Left ventricle myocardium inferior (tissue), 1 donor: ENCODE data around the gene POMP. TPM values are rescaled to one million over a fixed set of nuclear protein-coding genes. Genes with fewer than 3 reads are reported as not detected.
A peak's percentile ranks its signal among the peaks of the same experiment; 100 is the strongest.

Experiments
- DNase-seq: peaks from one replicate; pipeline ENCODE4 v3.0.0-alpha.2; 2020
- H3K27ac ChIP-seq: fragments of 200-600 bp; replicated peaks from 2 replicates; pipeline ENCODE4 v1.8.0; 2021
- H3K27me3 ChIP-seq: fragments of 200-600 bp; 2 replicates; pipeline ENCODE4 v1.8.0; 2021; ENCODE audit warnings: low read depth
- H3K36me3 ChIP-seq: fragments of 200-600 bp; 2 replicates; pipeline ENCODE4 v1.8.0; 2021
- H3K4me1 ChIP-seq: fragments of 200-600 bp; 2 replicates; pipeline ENCODE4 v1.8.0; 2021
- H3K4me3 ChIP-seq: fragments of 200-600 bp; 2 replicates; pipeline ENCODE4 v1.8.0; 2021; ENCODE audit warnings: mild to moderate bottlenecking, moderate library complexity
- H3K9me3 ChIP-seq: fragments of 200-600 bp; replicated peaks from 2 replicates; pipeline ENCODE4 v1.8.0; 2021
- CTCF ChIP-seq: fragments of 200-600 bp; IDR thresholded peaks from 2 replicates; pipeline ENCODE4 v1.8.0; 2021; ENCODE audit warnings: antibody characterized with exemption, mild to moderate bottlenecking, borderline replicate concordance
- intact Hi-C: fragments of 100-400 bp; cut with micrococcal nuclease; formaldehyde crosslinking; loops from one replicate; pipeline ENCODE4 v1.11.0; 2022
- total RNA-seq: library from RNA; stranded (reverse); fragmentation: NEBNext Ultra II Directional; extraction: Animal tissue kit (Norgen Biotek cat#: 25700); gene quantifications from one replicate; pipeline ENCODE4 v1.2.1, GENCODE V29; 2021
- donor health status: DM: no; HTN: yes; CAD: no; lungs with severe emphysema.

The POMP gene
- total RNA-seq, 1 donor from 2014 or later = 101 TPM

GRCh38 chr13:28630869-28631268, 28.1 kb upstream of the POMP start:
- intact Hi-C loops = loop anchor here (10.0 kb wide), 1 partner anchor 136 kb away; the partner anchor contains the start of gene FLT1
- H3K27ac ChIP-seq = no peak overlapping the region
- DNase-seq = no peak
- peaks cover 13% of the 10 kb centered on the region for H3K4me1 ChIP-seq
- no peaks in the 10 kb centered on the region for H3K36me3 ChIP-seq
- no peaks in the 10 kb centered on the region for H3K9me3 ChIP-seq
- no peak for TF ChIP-seq CTCF
- no peak overlapping the region for H3K4me3 ChIP-seq
- no peaks in the 10 kb centered on the region for H3K27me3 ChIP-seq

- peaks cover 13% of the 10 kb centered on the region for H3K4me1 ChIP-seq
- intact Hi-C loops = loop anchor here (10.0 kb wide), 1 partner anchor 137 kb away; the partner anchor contains the start of gene FLT1
- no peak for DNase-seq
- no peaks in the 10 kb centered on the region for H3K27me3 ChIP-seq
- H3K9me3 ChIP-seq = no peaks in the 10 kb centered on the region
- no peaks in the 10 kb centered on the region for H3K36me3 ChIP-seq
- no peak overlapping the region for H3K4me3 ChIP-seq
- TF ChIP-seq CTCF = no peak
- H3K27ac ChIP-seq = no peak overlapping the region
Measured at GRCh38 chr13:28631801-28632200, 27.1 kb upstream of the POMP start.

- no peaks in the 10 kb centered on the region for H3K9me3 ChIP-seq
- DNase-seq = no peak
- H3K27me3 ChIP-seq = no peaks in the 10 kb centered on the region
- H3K4me1 ChIP-seq = peaks cover 29% of the 10 kb centered on the region
- H3K4me3 ChIP-seq = no peak overlapping the region
- TF ChIP-seq CTCF = no peak
- intact Hi-C loops = loop anchor here (5.0 to 10.0 kb wide), 2 partner anchors 141 to 314 kb away; partner anchors contain the start of gene FLT1
- H3K27ac ChIP-seq = no peak overlapping the region
- no peaks in the 10 kb centered on the region for H3K36me3 ChIP-seq
Measured at GRCh38 chr13:28636069-28636468, 22.9 kb upstream of the POMP start.

- peaks cover 36% of the 10 kb centered on the region for H3K4me1 ChIP-seq
- DNase-seq = no peak
- intact Hi-C loops = loop anchor here (5.0 to 10.0 kb wide), 2 partner anchors 142 to 314 kb away; partner anchors contain the start of gene FLT1
- H3K27ac ChIP-seq = peak overlapping the region; percentile 59
- no peaks in the 10 kb centered on the region for H3K9me3 ChIP-seq
- no peaks in the 10 kb centered on the region for H3K27me3 ChIP-seq
- no peak overlapping the region for H3K4me3 ChIP-seq
- no peaks in the 10 kb centered on the region for H3K36me3 ChIP-seq
- TF ChIP-seq CTCF = peak; percentile 93
Measured at GRCh38 chr13:28636677-28637317, 22.1 kb upstream of the POMP start.

GRCh38 chr13:28637714-28638355, 21.1 kb upstream of the POMP start:
- peaks cover 36% of the 10 kb centered on the region for H3K4me1 ChIP-seq
- no peak for TF ChIP-seq CTCF
- H3K27ac ChIP-seq = peak overlapping the region; percentile 59
- no peaks in the 10 kb centered on the region for H3K9me3 ChIP-seq
- H3K27me3 ChIP-seq = no peaks in the 10 kb centered on the region
- H3K4me3 ChIP-seq = peak overlapping the region; percentile 31
- no peaks in the 10 kb centered on the region for H3K36me3 ChIP-seq
- intact Hi-C loops = loop anchor here (5.0 to 10.0 kb wide), 2 partner anchors 143 to 316 kb away; partner anchors contain the start of gene FLT1
- DNase-seq = no peak
